CD14-positive monocyte (primary cell): ENCODE measurements around the gene PYCARD. TPM values are rescaled to one million over a fixed set of nuclear protein-coding genes. Genes with fewer than 3 reads are reported as not detected.

Experiments used
- DNase-seq, 3 donors: peaks; one replicate each; pipeline ENCODE4 v3.0.0-alpha.2; 2011 to 2022
- H2AFZ ChIP-seq: 2 replicates; pipeline ENCODE4 v1.6.0; 2012; ENCODE audit warnings: mild to moderate bottlenecking, low read depth, low read length, inconsistent platforms; ENCODE audit not compliant: insufficient read depth, poor library complexity, severe bottlenecking
- H3K27ac ChIP-seq, 2 donors: 1 replicate in 1 of 2; 2 replicates in 1 of 2; pipeline ENCODE4 v1.5.1; 2012 to 2013; ENCODE audit warnings: low read length in 2 of 2, control low read depth in 1 of 2, inconsistent platforms in 1 of 2, low read depth in 1 of 2, mild to moderate bottlenecking in 1 of 2
- H3K27me3 ChIP-seq, 2 donors: one replicate each; pipeline versions ENCODE4 v1.6.0 to v1.6.1; 2011 to 2013; ENCODE audit warnings: low read length in 2 of 2; ENCODE audit not compliant: control insufficient read depth in 2 of 2, insufficient read depth in 2 of 2
- H3K36me3 ChIP-seq, 2 donors: replicated peaks in 1 of 2; 1 replicate in 1 of 2; 2 replicates in 1 of 2; pipeline versions ENCODE4 v1.5.1 to v1.6.1; 2012 to 2013; ENCODE audit warnings: low read length in 2 of 2, control low read depth in 1 of 2, inconsistent platforms in 1 of 2, mild to moderate bottlenecking in 1 of 2; ENCODE audit not compliant: insufficient read depth in 2 of 2, control insufficient read depth in 1 of 2
- H3K4me1 ChIP-seq, 2 donors: 1 replicate in 1 of 2; 2 replicates in 1 of 2; pipeline versions ENCODE4 v1.5.1 to v1.6.1; 2012 to 2013; ENCODE audit warnings: low read length in 2 of 2, control low read depth in 1 of 2, inconsistent platforms in 1 of 2, mild to moderate bottlenecking in 1 of 2, moderate library complexity in 1 of 2; ENCODE audit not compliant: insufficient read depth in 2 of 2, control insufficient read depth in 1 of 2
- H3K4me2 ChIP-seq: replicated peaks from 2 replicates; pipeline ENCODE3; 2012; ENCODE audit warnings: low read length, moderate library complexity, mild to moderate bottlenecking; ENCODE audit not compliant: poor library complexity, severe bottlenecking; ENCODE audit errors: extremely low read depth
- H3K4me3 ChIP-seq, 3 experiments: fragments of 200-600 bp in 1 of 3; sonication (generic) in 1 of 3; replicated peaks in 1 of 3; 1 replicate in 2 of 3; 2 replicates in 1 of 3; pipeline ENCODE4 v1.5.1; 2011 to 2013; ENCODE audit warnings: low read length in 3 of 3, mild to moderate bottlenecking in 3 of 3, control low read depth in 2 of 3, low read depth in 2 of 3, inconsistent platforms in 1 of 3, moderate library complexity in 1 of 3
- H3K79me2 ChIP-seq: 2 replicates; pipeline ENCODE4 v1.6.0; 2012; ENCODE audit warnings: mild to moderate bottlenecking, control low read depth, inconsistent platforms, low read length, moderate library complexity; ENCODE audit not compliant: insufficient read depth
- H3K9ac ChIP-seq: 2 replicates; pipeline ENCODE4 v1.6.0; 2017; ENCODE audit warnings: low read length, mild to moderate bottlenecking; ENCODE audit not compliant: insufficient read depth, poor library complexity, severe bottlenecking
- H3K9me3 ChIP-seq, 2 donors: replicated peaks in 1 of 2; 1 replicate in 1 of 2; 2 replicates in 1 of 2; pipeline versions ENCODE4 v1.5.1 to v1.6.1; 2012 to 2013; ENCODE audit warnings: low read length in 2 of 2, control low read depth in 1 of 2; ENCODE audit not compliant: control insufficient read depth in 1 of 2, insufficient read depth in 1 of 2
- H4K20me1 ChIP-seq: 2 replicates; pipeline ENCODE4 v1.6.0; 2012; ENCODE audit warnings: mild to moderate bottlenecking, low read length, control low read depth, moderate library complexity; ENCODE audit not compliant: insufficient read depth
- H3K27ac Mint-ChIP-seq, 7 donors: one replicate each; pipeline ENCODE4 v1.8.0; 2020; ENCODE audit warnings: mild to moderate bottlenecking in 7 of 7, mixed read lengths in 7 of 7, moderate library complexity in 6 of 7, inconsistent platforms in 2 of 7
- H3K27me3 Mint-ChIP-seq, 3 donors: one replicate each; pipeline ENCODE4 v1.8.0; 2021 to 2022; ENCODE audit warnings: low read depth in 3 of 3, mild to moderate bottlenecking in 3 of 3, mixed read lengths in 3 of 3, moderate library complexity in 3 of 3, inconsistent platforms in 1 of 3
- H3K36me3 Mint-ChIP-seq, 2 donors: one replicate each; pipeline ENCODE4 v1.8.0; 2020; ENCODE audit warnings: mixed read lengths in 2 of 2, inconsistent platforms in 1 of 2, mild to moderate bottlenecking in 1 of 2
- H3K4me1 Mint-ChIP-seq: one replicate; pipeline ENCODE4 v1.8.0; 2020; ENCODE audit warnings: mild to moderate bottlenecking, mixed read lengths
- H3K4me3 Mint-ChIP-seq, 2 donors: one replicate each; pipeline ENCODE4 v1.8.0; 2020; ENCODE audit warnings: mild to moderate bottlenecking in 2 of 2, mixed read lengths in 2 of 2, moderate library complexity in 1 of 2
- H3K9me3 Mint-ChIP-seq, 7 donors: one replicate each; pipeline ENCODE4 v1.8.0; 2020 to 2022; ENCODE audit warnings: mixed read lengths in 7 of 7, mild to moderate bottlenecking in 6 of 7, moderate library complexity in 6 of 7, inconsistent platforms in 2 of 7
- CTCF ChIP-seq: fragments of 200-600 bp; IDR thresholded peaks from one replicate; pipeline ENCODE4 v1.8.0; 2022; ENCODE audit warnings: antibody characterized with exemption, mild to moderate bottlenecking
- WGBS: methylation state at CpG from one replicate; pipeline ENCODE4 v1.1.5; 2013; ENCODE audit warnings: missing lambda C conversion rate; ENCODE audit not compliant: insufficient coverage; 5-methylcytosine and 5-hydroxymethylcytosine counted together
- intact Hi-C, 2 donors: fragments of 100-400 bp; cut with micrococcal nuclease; formaldehyde crosslinking; loops; one replicate each; pipeline versions ENCODE4 v1.15.0 to v1.15.1; 2023
- polyA plus RNA-seq, 3 donors: library from polyadenylated mRNA; depleted of rRNA in 1 of 3; unstranded in 2 of 3; stranded (reverse) in 1 of 3; fragments of 300-500 nt in 2 of 3; fragments of >200 nt in 1 of 3; fragmentation: Illumina TruSeq in 2 of 3; gene quantifications; 1 replicate in 2 of 3; 2 replicates in 1 of 3; pipeline ENCODE4 v1.2.3, GENCODE V29; 2012 to 2021

PYCARD gene
- polyA plus RNA-seq, 3 donors, result 214 to 400 (median 374) TPM

DNA sequence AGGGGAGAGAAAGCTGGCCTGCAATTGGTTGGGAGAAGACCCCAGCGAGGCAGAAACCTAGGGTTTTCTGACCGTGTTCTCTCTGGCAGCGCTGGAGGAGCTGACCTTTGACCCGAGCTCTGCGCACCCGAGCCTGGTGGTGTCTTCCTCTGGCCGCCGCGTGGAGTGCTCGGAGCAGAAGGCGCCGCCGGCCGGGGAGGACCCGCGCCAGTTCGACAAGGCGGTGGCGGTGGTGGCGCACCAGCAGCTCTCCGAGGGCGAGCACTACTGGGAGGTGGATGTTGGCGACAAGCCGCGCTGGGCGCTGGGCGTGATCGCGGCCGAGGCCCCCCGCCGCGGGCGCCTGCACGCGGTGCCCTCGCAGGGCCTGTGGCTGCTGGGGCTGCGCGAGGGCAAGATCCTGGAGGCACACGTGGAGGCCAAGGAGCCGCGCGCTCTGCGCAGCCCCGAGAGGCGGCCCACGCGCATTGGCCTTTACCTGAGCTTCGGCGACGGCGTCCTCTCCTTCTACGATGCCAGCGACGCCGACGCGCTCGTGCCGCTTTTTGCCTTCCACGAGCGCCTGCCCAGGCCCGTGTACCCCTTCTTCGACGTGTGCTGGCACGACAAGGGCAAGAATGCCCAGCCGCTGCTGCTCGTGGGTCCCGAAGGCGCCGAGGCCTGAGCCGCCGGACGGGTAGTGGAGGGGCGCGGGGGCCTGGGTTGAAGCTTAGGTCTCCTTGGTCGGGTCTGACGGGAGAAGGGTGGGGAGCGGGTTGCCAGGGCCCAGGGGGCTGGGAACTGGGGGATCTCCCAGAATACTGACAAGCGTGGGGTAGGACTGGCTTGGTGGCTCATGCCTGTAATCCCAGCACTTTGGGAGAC, 21.8 kb upstream of the PYCARD start:
- H3K27ac ChIP-seq, result no peak overlapping the region
- intact Hi-C loops, result no loop called here
- H3K4me3 Mint-ChIP-seq, result no peak overlapping the region

DNA sequence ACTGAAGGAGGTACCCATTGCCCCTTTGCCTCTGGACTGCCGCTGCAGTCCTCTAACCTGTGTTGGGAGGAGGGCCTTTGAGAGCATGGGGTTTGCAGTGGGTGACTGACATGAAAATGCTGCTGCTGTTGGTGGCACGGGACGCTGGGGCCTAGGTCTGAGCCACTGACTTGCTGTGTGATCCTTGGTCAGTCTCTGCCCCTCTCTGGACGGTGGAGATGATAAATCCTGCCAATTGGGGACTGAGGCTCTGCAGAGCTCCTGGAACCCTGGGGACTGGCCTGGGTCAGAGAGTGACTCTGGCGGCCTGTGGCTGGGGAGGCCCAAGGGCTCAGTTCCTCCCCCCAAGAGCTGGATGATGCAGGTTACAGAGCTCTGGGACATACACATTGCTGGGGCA, 20.5 kb upstream of the PYCARD start:
- H3K27ac Mint-ChIP-seq, result no peak overlapping the region
- no peaks in the 10 kb centered on the region for H3K9me3 ChIP-seq

More for the DNA sequence above, 21.8 kb upstream of the PYCARD start:
- Histone ChIP-seq H3K79me2 (no peaks in the 10 kb centered on the region), H2AFZ (no peak overlapping the region), H3K4me3 (no peak overlapping the region), H3K9ac (no peak overlapping the region), H3K4me2 (no peak overlapping the region), H3K9me3 (no peaks in the 10 kb centered on the region), H3K4me1 (peaks cover 0 to 5% of the 10 kb centered on the region in 2 donors), H3K27me3 (peaks cover 0 to 12% of the 10 kb centered on the region in 2 donors), H4K20me1 (no peaks in the 10 kb centered on the region), H3K36me3 (no peaks in the 10 kb centered on the region)
- H3K27me3 Mint-ChIP-seq, result peaks cover 15 to 34% (median 19%) of the 10 kb centered on the region in 3 donors
- H3K4me1 Mint-ChIP-seq, result peaks cover 15% of the 10 kb centered on the region
- H3K9me3 Mint-ChIP-seq, result peaks cover 0 to 1% (median 0%) of the 10 kb centered on the region in 7 donors
- no peak overlapping the region for H3K27ac Mint-ChIP-seq
- 97% methylated on average over 73 of the region's 80 CpGs for WGBS
- DNase-seq, result no peak
- no peak for TF ChIP-seq CTCF
- peaks cover 0 to 2% of the 10 kb centered on the region in 2 donors for H3K36me3 Mint-ChIP-seq

More for the DNA sequence above, 20.5 kb upstream of the PYCARD start:
- Histone ChIP-seq H3K4me3 (no peak overlapping the region), H3K36me3 (no peaks in the 10 kb centered on the region), H4K20me1 (no peaks in the 10 kb centered on the region), H3K4me1 (peaks cover 0 to 5% of the 10 kb centered on the region in 2 donors), H3K27ac (no peak overlapping the region), H3K79me2 (no peaks in the 10 kb centered on the region), H3K27me3 (peaks cover 0 to 21% of the 10 kb centered on the region in 2 donors), H3K4me2 (no peak overlapping the region), H3K9ac (no peak overlapping the region), H2AFZ (no peak overlapping the region)
- intact Hi-C loops, result no loop called here
- Mint-ChIP-seq H3K9me3 (peaks cover 0 to 2% (median 0%) of the 10 kb centered on the region in 7 donors), H3K27me3 (peaks cover 23 to 32% (median 28%) of the 10 kb centered on the region in 3 donors), H3K36me3 (peaks cover under 1 to 3% of the 10 kb centered on the region in 2 donors), H3K4me1 (peaks cover 14% of the 10 kb centered on the region), H3K4me3 (no peak overlapping the region)
- DNase-seq, result no peak
- TF ChIP-seq CTCF, result no peak
- 97% methylated on average over 5 of the region's 5 CpGs for WGBS
